Activated T-cell treated with anti-CD3 and anti-CD28 coated beads, Interleukin-2, amount 50 U/mL, for 4 hours (primary cell): ENCODE measurements around the gene CENPQ. TPM values are rescaled to one million over a fixed set of nuclear protein-coding genes. Genes with fewer than 3 reads are reported as not detected.

Experiments
- ATAC-seq, 2 donors: fragments of 200-7000 bp; cut with Tn5 transposase; one replicate each; pipeline ENCODE4 v1.10.0; 2021
- DNase-seq: peaks from one replicate; pipeline ENCODE4 v3.0.0-alpha.2; 2020
- H3K27me3 Mint-ChIP-seq: one replicate; pipeline ENCODE4 v1.8.0; 2021; ENCODE audit warnings: low read depth, mixed read lengths
- H3K36me3 Mint-ChIP-seq: one replicate; pipeline ENCODE4 v1.8.0; 2022; ENCODE audit warnings: mixed read lengths; ENCODE audit not compliant: insufficient read depth
- H3K4me1 Mint-ChIP-seq: one replicate; pipeline ENCODE4 v1.8.0; 2021; ENCODE audit warnings: low read depth, mixed read lengths
- H3K4me3 Mint-ChIP-seq: one replicate; pipeline ENCODE4 v1.8.0; 2021; ENCODE audit warnings: mild to moderate bottlenecking, moderate library complexity, mixed read lengths
- H3K9me3 Mint-ChIP-seq: one replicate; pipeline ENCODE4 v1.8.0; 2021; ENCODE audit warnings: mixed read lengths
- total RNA-seq, 3 donors: library from RNA; stranded (reverse); gene quantifications; one replicate each; pipeline ENCODE4 v1.2.1, GENCODE V29; 2021

Gene CENPQ, protein sequence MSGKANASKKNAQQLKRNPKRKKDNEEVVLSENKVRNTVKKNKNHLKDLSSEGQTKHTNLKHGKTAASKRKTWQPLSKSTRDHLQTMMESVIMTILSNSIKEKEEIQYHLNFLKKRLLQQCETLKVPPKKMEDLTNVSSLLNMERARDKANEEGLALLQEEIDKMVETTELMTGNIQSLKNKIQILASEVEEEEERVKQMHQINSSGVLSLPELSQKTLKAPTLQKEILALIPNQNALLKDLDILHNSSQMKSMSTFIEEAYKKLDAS
- total RNA-seq: 10 to 100 TPM; 10.2 to 14.8 (median 12.4) TPM

DNA sequence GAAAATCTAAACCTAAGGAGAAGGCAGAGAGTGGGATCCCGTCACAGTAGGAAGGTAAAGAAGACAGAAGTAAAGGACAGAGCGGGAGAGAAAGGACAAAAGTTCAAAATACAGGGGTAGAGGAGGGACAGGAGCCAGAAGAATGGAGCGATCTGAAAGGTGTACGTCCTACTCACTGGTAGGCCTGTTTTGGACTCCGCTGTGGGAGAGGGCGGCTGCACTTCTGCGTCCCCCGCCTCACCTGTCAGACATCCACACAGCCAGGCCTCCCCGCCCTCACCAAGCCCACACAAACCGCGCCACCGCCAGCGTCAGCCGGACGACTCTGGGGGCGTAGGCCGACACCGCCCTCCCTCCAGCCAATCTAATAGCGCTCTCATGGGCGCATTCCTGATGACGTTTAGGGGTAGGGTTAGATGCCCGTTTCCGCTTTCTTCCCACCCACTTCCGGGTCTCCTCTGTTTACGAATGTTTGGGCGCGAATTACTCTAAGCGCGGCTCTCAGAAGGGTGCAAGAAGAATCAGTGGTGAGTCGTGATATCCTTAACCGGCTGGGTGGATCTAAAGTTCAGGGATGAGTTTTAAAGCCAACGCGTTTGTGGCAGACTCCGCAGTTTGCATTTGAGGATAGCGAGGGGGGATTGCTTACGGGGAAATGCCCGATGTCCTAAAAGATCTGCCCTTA lies at the start of gene CENPQ, which contains the start of gene MMUT:
Gene CENPQ, plus strand, starts transcription at position 444 of the 685 bp plus-strand sequence. CDS start 6,807 bp downstream, outside the sequence.
Gene MMUT, minus strand, starts transcription at position 327 of the 685 bp plus-strand sequence. CDS start 3,787 bp downstream, outside the sequence.
- H3K36me3 Mint-ChIP-seq: peaks cover 7% of the 10 kb centered on the region
- peaks cover 37% of the 10 kb centered on the region for H3K4me1 Mint-ChIP-seq
- peak within 1 kb of the TSS; percentile 88 for H3K4me3 Mint-ChIP-seq
- ATAC-seq: peak; percentile 96 to 97
- H3K27me3 Mint-ChIP-seq: no peaks in the 10 kb centered on the region
- DNase-seq: peak; percentile 83
- no peaks in the 10 kb centered on the region for H3K9me3 Mint-ChIP-seq

GRCh38 chr6:49415358-49415757 lies 47.8 kb upstream of the CENPQ start:
- Mint-ChIP-seq H3K9me3 (no peaks in the 10 kb centered on the region), H3K36me3 (no peaks in the 10 kb centered on the region), H3K4me3 (no peak overlapping the region), H3K4me1 (no peaks in the 10 kb centered on the region), H3K27me3 (peaks cover 2% of the 10 kb centered on the region)
- DNase-seq (no peak), ATAC-seq (no peak)

DNA sequence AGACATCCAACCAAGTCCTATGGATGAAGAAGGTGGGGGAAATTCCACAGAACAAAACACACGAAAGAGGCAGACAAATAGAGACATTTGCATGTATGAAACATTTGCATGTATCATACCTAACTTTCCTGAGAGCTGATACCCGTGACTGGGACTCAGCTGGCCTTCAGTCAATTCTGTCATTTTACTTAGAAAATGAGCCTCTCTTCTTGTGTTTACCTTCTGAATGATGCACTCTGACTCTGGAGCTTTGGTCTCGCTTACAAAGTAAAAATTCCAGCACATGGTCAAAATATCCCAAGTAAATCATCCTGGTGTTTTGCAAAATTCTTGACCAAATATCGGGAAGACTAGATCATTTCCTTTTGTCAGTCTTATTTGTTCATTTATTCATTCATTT lies 47.0 kb upstream of the CENPQ start:
- Mint-ChIP-seq H3K36me3 (no peaks in the 10 kb centered on the region), H3K9me3 (no peaks in the 10 kb centered on the region), H3K4me1 (no peaks in the 10 kb centered on the region), H3K4me3 (no peak overlapping the region), H3K27me3 (peaks cover 2% of the 10 kb centered on the region)
- DNase-seq (no peak), ATAC-seq (no peak)

DNA sequence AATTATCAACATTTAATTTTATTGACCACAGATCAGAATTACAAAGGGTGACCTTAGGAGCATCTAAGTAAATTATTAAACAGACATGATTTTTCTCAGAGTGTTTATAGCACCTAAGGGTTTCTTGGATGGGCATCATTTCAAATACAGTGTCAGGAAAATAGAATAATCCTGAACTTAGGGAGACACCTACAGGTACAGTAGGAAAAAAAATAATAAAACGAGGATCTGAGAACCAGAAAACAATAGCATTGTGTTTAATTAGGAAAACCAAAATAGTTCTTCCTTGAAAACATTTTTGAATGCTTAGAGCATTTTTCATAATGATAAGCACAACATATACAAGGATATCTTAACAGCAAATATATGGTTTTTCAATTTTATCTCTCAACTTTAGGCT lies 39.4 kb upstream of the CENPQ start:
- no peak overlapping the region for H3K4me3 Mint-ChIP-seq
- ATAC-seq (no peak), DNase-seq (no peak)
- H3K4me1 Mint-ChIP-seq: no peaks in the 10 kb centered on the region
- H3K9me3 Mint-ChIP-seq: no peaks in the 10 kb centered on the region
- peaks cover 3% of the 10 kb centered on the region for H3K36me3 Mint-ChIP-seq
- H3K27me3 Mint-ChIP-seq: no peaks in the 10 kb centered on the region

GRCh38 chr6:49430187-49430586 lies 33.0 kb upstream of the CENPQ start:
- peaks cover 22% of the 10 kb centered on the region for H3K36me3 Mint-ChIP-seq
- H3K4me1 Mint-ChIP-seq: no peaks in the 10 kb centered on the region
- H3K4me3 Mint-ChIP-seq: no peak overlapping the region
- DNase-seq (no peak), ATAC-seq (no peak)
- peaks cover 3% of the 10 kb centered on the region for H3K9me3 Mint-ChIP-seq
- H3K27me3 Mint-ChIP-seq: no peaks in the 10 kb centered on the region

GRCh38 chr6:49430866-49431265 lies 32.3 kb upstream of the CENPQ start:
- DNase-seq: no peak
- Mint-ChIP-seq H3K4me1 (no peaks in the 10 kb centered on the region), H3K9me3 (peaks cover 3% of the 10 kb centered on the region), H3K27me3 (no peaks in the 10 kb centered on the region), H3K4me3 (no peak overlapping the region), H3K36me3 (peaks cover 29% of the 10 kb centered on the region)
- no peak for ATAC-seq

GRCh38 chr6:49453221-49453620 lies 9.9 kb upstream of the CENPQ start:
- DNase-seq (no peak), ATAC-seq (no peak)
- no peaks in the 10 kb centered on the region for H3K27me3 Mint-ChIP-seq
- H3K9me3 Mint-ChIP-seq: no peaks in the 10 kb centered on the region
- H3K4me3 Mint-ChIP-seq: no peak overlapping the region
- peaks cover 28% of the 10 kb centered on the region for H3K36me3 Mint-ChIP-seq
- peaks cover 1% of the 10 kb centered on the region for H3K4me1 Mint-ChIP-seq

DNA sequence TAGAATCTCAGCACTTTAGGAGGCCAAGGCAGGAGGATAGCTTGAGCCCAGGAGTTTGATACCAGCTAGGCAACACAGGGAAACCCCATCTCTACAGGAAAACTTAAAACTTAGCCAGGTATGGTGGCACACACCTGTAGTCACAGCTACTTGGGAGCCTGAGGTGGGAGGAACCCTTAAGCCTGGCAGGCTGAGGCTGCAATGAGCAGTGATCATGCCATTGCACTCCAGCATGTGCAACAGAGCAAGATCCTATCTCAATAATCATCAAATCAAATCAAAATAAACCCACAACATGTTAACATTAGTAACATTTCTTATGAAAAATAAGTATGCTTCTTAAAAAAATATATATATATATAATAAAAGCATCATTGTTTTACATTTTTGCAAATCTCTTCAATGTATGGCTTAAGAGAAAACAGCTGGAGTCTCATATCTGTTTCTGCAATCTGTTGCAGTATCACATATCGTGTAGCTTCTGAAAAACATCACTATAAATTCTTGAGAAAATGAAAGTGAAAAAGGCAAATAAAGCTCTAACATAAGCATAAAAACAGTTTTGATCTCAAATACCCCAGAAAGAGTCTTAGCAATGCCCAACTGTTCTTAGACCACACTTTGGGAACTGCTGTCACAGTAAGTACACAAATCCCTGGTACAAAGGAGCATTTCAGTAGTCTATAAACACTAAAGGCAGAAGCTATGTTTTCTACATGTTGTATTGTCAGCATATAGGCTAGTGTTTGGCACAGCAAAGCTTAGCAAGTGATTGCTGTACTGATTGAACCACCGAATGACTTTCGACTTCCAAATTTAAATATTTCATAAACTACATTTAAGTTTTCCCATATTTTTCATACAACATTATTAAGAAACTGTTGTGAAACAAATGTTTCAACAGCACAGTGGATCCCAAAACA lies 8.1 kb upstream of the CENPQ start:
- H3K4me3 Mint-ChIP-seq: no peak overlapping the region
- no peak for ATAC-seq
- no peaks in the 10 kb centered on the region for H3K27me3 Mint-ChIP-seq

DNA sequence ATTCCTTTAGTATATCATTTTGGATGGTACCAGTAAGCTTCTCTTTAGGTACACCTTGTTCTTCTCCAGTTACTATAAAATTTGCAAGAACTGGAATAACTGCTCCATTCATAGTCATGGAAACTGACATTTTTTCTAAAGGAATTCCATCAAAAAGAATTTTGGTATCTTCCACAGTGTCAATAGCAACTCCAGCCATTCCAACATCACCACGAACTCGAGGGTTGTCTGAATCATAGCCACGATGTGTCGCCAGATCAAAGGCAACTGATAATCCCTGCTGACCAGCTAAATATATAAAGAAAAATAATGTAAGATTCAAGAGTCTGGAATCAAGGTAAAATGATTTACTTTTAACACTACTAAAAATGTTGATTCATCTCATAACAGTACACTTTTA lies 5.4 kb upstream of the CENPQ start:
- no peak for DNase-seq
- Mint-ChIP-seq H3K27me3 (no peaks in the 10 kb centered on the region), H3K9me3 (no peaks in the 10 kb centered on the region), H3K36me3 (peaks cover 17% of the 10 kb centered on the region), H3K4me1 (peaks cover 22% of the 10 kb centered on the region), H3K4me3 (no peak overlapping the region)
- no peak for ATAC-seq

More for the DNA sequence above, 8.1 kb upstream of the CENPQ start:
- Mint-ChIP-seq H3K36me3 (peaks cover 25% of the 10 kb centered on the region), H3K9me3 (no peaks in the 10 kb centered on the region), H3K4me1 (peaks cover 8% of the 10 kb centered on the region)
- DNase-seq: no peak

- Mint-ChIP-seq H3K9me3 (no peaks in the 10 kb centered on the region), H3K4me1 (peaks cover 36% of the 10 kb centered on the region), H3K36me3 (peaks cover 7% of the 10 kb centered on the region), H3K4me3 (peak overlapping the region; percentile 88), H3K27me3 (no peaks in the 10 kb centered on the region)
- ATAC-seq: no peak
- DNase-seq: no peak
Observed at GRCh38 chr6:49462071-49462470, 1.1 kb upstream of the CENPQ start.

DNA sequence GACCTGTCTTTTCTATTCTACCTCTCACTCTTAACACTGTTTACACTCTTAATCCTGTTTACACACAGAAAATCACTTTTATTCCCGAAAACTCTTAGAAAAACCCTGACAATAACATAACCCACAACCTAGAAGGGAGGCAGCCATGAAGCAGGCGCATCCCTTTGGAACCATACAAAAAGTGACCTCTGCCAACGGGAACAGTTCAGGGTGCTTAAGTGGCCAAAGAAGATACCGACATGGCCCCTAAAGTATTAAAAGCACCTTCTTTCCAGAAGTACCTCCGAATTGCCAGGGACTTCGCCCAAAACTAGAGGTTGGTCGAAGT lies 607 bp upstream of the CENPQ start:
- Mint-ChIP-seq H3K4me1 (peaks cover 36% of the 10 kb centered on the region), H3K9me3 (no peaks in the 10 kb centered on the region), H3K27me3 (no peaks in the 10 kb centered on the region), H3K36me3 (peaks cover 5% of the 10 kb centered on the region), H3K4me3 (peak overlapping the region; percentile 88)
- no peak for DNase-seq
- ATAC-seq: peak in 1 of 2 donors; percentile 5

DNA sequence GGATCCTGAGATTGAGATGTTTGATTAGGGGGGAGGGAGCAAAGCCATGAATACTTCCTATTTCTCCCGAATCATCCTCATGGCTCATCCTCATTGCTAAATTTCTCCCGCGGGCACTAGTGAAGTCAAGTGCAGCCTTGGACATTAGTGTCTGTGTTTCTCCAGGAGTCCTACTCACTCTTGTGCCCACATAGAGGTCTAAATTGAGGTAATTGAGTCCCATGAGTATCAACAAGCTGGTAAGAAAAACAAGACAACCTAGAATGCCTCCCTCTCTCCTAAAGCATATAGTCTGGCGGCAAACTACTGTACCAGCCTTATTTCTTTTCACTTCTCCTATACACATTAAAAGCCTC lies 420 bp downstream of the CENPQ start:
- Mint-ChIP-seq H3K36me3 (peaks cover 7% of the 10 kb centered on the region), H3K4me3 (peak overlapping the region; percentile 88), H3K27me3 (no peaks in the 10 kb centered on the region), H3K9me3 (no peaks in the 10 kb centered on the region), H3K4me1 (peaks cover 37% of the 10 kb centered on the region)
- no peak for DNase-seq
- peak; percentile 8 to 10 for ATAC-seq

DNA sequence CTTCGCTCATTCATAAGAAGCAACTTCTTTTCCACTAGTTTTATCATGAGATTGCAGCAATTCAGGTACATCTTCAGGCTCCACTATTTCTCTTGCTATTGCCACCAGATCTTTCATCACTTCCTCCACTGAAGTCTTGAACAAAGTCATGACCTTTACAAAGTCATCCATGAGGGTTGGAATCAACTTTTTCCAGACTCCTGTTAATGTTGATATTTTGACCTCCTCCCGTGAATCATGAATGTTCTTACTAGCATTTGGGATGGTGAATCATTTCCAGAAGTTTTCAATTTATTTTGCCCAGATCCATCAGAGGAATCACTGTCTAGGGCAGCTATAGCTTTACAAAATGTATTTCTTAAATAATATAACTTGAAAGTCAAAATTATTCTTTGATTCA lies 1.5 kb downstream of the CENPQ start:
- H3K27me3 Mint-ChIP-seq: no peaks in the 10 kb centered on the region
- H3K9me3 Mint-ChIP-seq: no peaks in the 10 kb centered on the region
- H3K4me3 Mint-ChIP-seq: peak overlapping the region; percentile 88
- no peak for ATAC-seq
- peaks cover 3% of the 10 kb centered on the region for H3K36me3 Mint-ChIP-seq
- no peak for DNase-seq
- H3K4me1 Mint-ChIP-seq: peaks cover 31% of the 10 kb centered on the region

- ATAC-seq: no peak
- Mint-ChIP-seq H3K9me3 (no peaks in the 10 kb centered on the region), H3K4me3 (no peak overlapping the region), H3K4me1 (peaks cover 16% of the 10 kb centered on the region), H3K27me3 (no peaks in the 10 kb centered on the region), H3K36me3 (peaks cover 8% of the 10 kb centered on the region)
- DNase-seq: no peak
Observed at GRCh38 chr6:49468042-49468441, 4.9 kb downstream of the CENPQ start.
